ENCODE measurements around the gene WBP2.

Gene WBP2

DNA sequence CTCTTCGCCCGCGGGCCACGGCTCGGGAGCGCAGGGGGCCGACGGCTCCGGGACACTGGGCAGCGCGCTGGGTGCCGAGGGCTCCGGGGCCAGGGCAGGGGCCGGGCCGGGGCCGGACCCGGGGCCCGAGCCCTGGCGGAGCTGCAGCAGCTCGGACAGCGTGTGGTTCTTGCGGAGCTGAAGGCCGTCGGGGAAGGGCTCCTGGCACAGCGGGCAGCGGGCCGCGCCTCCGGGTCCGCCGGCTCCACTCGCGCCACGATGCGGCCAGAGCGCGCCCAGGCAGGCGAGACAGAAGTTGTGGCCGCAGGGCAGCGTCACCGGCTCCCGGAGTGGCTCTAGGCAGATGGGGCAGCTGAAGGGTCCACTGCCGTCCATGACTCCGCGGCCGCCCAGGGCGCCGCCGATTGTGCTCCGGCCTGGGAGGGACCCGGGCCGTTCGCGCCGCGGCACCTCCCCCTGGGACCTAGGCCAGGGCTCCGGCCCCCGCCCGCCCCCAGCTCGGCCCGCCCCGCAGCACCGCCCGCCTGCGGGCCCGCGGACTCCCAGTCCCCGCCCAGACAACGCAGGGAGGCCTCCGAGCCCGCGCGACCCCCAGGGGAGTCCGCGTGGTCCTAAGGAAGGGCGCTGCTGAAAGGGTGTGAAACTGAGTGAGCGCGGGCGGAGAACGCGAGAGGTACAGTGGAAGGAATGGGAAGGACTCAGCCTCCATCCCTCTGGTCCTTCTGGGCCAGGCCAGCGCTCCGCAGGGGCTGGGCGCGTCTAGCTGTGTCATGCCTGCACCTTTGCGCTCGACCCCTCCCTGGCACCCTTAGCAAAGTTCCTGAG lies 23.3 kb upstream of the WBP2 start, which contains the start of gene TRIM47:
TRIM47 (minus strand) TSS at position 408 of the 825 bp plus-strand sequence; CDS start at position 375, 33 bp downstream.
- Histone ChIP-seq H3K4me3 (ENCODE audit: control insufficient read depth in 1 of 7, extremely low read depth in 1 of 7, insufficient read depth in 4 of 7, low read depth in 2 of 7, low read length in 6 of 7) (peak within 1 kb of the TSS; percentile 39 to 83 (median 69)), H3K36me3 (ENCODE audit: control insufficient read depth in 4 of 4, insufficient read depth in 4 of 4, low read length in 3 of 4) (peaks cover 0 to 16% (median 7%) of the 10 kb centered on the region in 4 experiments), H3K9me3 (ENCODE audit: control extremely low read depth in 1 of 5, control insufficient read depth in 4 of 5, insufficient read depth in 2 of 5, low read depth in 1 of 5, low read length in 4 of 5) (no peaks in the 10 kb centered on the region), H3K4me1 (ENCODE audit: control extremely low read depth in 1 of 4, control insufficient read depth in 4 of 4, insufficient read depth in 4 of 4, low read length in 3 of 4) (peaks cover 0 to 49% (median 44%) of the 10 kb centered on the region in 4 experiments), H3K27me3 (replicated peaks in 2 of 5; ENCODE audit: control insufficient read depth in 4 of 5, insufficient read depth in 5 of 5, low read length in 4 of 5) (no peaks in the 10 kb centered on the region), H3K27ac (ENCODE audit: insufficient read depth in 1 of 2, low read depth in 1 of 2, low read length in 2 of 2, poor library complexity in 1 of 2, severe bottlenecking in 2 of 2) (no peak within 1 kb of the TSS)
- POLR2A ChIA-PET: interaction anchor here (0.7 to 2.5 kb wide), 5 partner anchors 18 to 114 kb away, joined by 3 to 17 read pairs (median 4); partner anchors contain the start of genes GALK1, TRIM65 and WBP2
- CTCF ChIA-PET: interaction anchor here (0.6 to 13.2 kb wide), 12 partner anchors 11 to 124 kb away, joined by 3 to 214 read pairs (median 4); partner anchors contain the start of genes GALK1, MRPL38, TRIM65 and UNC13D
- DNase-seq: peak; percentile 73 to 91 (median 84)
- WGBS (ENCODE audit: insufficient coverage): 1% methylated on average over 67 of the region's 87 CpGs

GRCh38 chr17:75877752-75878173 lies 22.6 kb upstream of the WBP2 start:
- no peaks in the 10 kb centered on the region for H3K9me3 ChIP-seq (ENCODE audit: control extremely low read depth in 1 of 5, control insufficient read depth in 4 of 5, insufficient read depth in 2 of 5, low read depth in 1 of 5, low read length in 4 of 5)
- H3K4me3 ChIP-seq (ENCODE audit: control insufficient read depth in 1 of 7, extremely low read depth in 1 of 7, insufficient read depth in 4 of 7, low read depth in 2 of 7, low read length in 6 of 7): peak overlapping the region; percentile 39 to 83 (median 69)
- H3K27ac ChIP-seq (ENCODE audit: insufficient read depth in 1 of 2, low read depth in 1 of 2, low read length in 2 of 2, poor library complexity in 1 of 2, severe bottlenecking in 2 of 2): no peak overlapping the region
- ChIA-PET POLR2A (interaction anchor here (1.1 to 2.5 kb wide), 5 partner anchors 19 to 101 kb away, joined by 4 to 17 read pairs (median 5); partner anchors contain the start of genes TRIM65, UNK and WBP2), CTCF (interaction anchor here (0.6 to 13.2 kb wide), 11 partner anchors 10 to 116 kb away, joined by 3 to 214 read pairs (median 3); partner anchors contain the start of genes GALK1, MRPL38, TRIM65 and UNC13D)
- H3K4me1 ChIP-seq (ENCODE audit: control extremely low read depth in 1 of 4, control insufficient read depth in 4 of 4, insufficient read depth in 4 of 4, low read length in 3 of 4): peaks cover 0 to 55% (median 47%) of the 10 kb centered on the region in 4 experiments
- peak; percentile 69 to 84 (median 80) for DNase-seq
- H3K27me3 ChIP-seq (replicated peaks in 2 of 5; ENCODE audit: control insufficient read depth in 4 of 5, insufficient read depth in 5 of 5, low read length in 4 of 5): no peaks in the 10 kb centered on the region
- peaks cover 0 to 16% (median 7%) of the 10 kb centered on the region in 4 experiments for H3K36me3 ChIP-seq (ENCODE audit: control insufficient read depth in 4 of 4, insufficient read depth in 4 of 4, low read length in 3 of 4)
- WGBS (ENCODE audit: insufficient coverage): under 1% methylated on average over 52 of the region's 56 CpGs

- H3K4me1 ChIP-seq (ENCODE audit: control extremely low read depth in 1 of 4, control insufficient read depth in 4 of 4, insufficient read depth in 4 of 4, low read length in 3 of 4): peaks cover 0 to 61% (median 53%) of the 10 kb centered on the region in 4 experiments
- no peaks in the 10 kb centered on the region for H3K9me3 ChIP-seq (ENCODE audit: control extremely low read depth in 1 of 5, control insufficient read depth in 4 of 5, insufficient read depth in 2 of 5, low read depth in 1 of 5, low read length in 4 of 5)
- H3K27me3 ChIP-seq (replicated peaks in 2 of 5; ENCODE audit: control insufficient read depth in 4 of 5, insufficient read depth in 5 of 5, low read length in 4 of 5): no peaks in the 10 kb centered on the region
- H3K27ac ChIP-seq (ENCODE audit: insufficient read depth in 1 of 2, low read depth in 1 of 2, low read length in 2 of 2, poor library complexity in 1 of 2, severe bottlenecking in 2 of 2): no peak overlapping the region
- peaks cover 0 to 16% (median 7%) of the 10 kb centered on the region in 4 experiments for H3K36me3 ChIP-seq (ENCODE audit: control insufficient read depth in 4 of 4, insufficient read depth in 4 of 4, low read length in 3 of 4)
- POLR2A ChIA-PET: interaction anchor here (0.7 to 2.5 kb wide), 7 partner anchors 18 to 101 kb away, joined by 3 to 17 read pairs (median 4); partner anchors contain the start of genes TRIM65, UNK and WBP2
- DNase-seq: peak in 1 of 3 donors; percentile 14
- H3K4me3 ChIP-seq (ENCODE audit: control insufficient read depth in 1 of 7, extremely low read depth in 1 of 7, insufficient read depth in 4 of 7, low read depth in 2 of 7, low read length in 6 of 7): peak overlapping the region; percentile 39 to 83 (median 69)
- 14% methylated on average over 31 of the region's 41 CpGs for WGBS (ENCODE audit: insufficient coverage)
- CTCF ChIA-PET: interaction anchor here (0.8 to 13.2 kb wide), 9 partner anchors 9 to 112 kb away, joined by 3 to 214 read pairs (median 4); partner anchors contain the start of genes GALK1, MRPL38, TRIM65 and UNC13D
Measured at GRCh38 chr17:75876938-75877751, 22.0 kb upstream of the WBP2 start.

- POLR2A ChIA-PET: interaction anchor here (0.5 to 1.3 kb wide), 6 partner anchors 12 to 224 kb away, joined by 3 to 6 read pairs (median 3); partner anchors contain the start of genes UNK and WBP2
Measured at GRCh38 chr17:75876190-75876937, 21.2 kb upstream of the WBP2 start.

DNA sequence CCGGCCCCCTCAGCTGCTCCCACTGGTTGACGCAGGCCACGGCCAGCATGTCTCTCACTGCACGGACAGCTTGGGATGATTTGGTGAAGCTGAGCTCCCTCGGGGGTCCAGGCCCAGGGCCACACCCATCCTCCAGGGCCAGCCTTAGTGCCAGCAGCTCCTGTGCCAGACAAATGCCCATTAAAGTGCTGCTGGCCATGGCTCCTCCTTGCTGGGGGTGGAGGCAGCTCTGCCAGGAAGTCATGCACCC lies 20.7 kb upstream of the WBP2 start:
- Histone ChIP-seq H3K27ac (ENCODE audit: insufficient read depth in 1 of 2, low read depth in 1 of 2, low read length in 2 of 2, poor library complexity in 1 of 2, severe bottlenecking in 2 of 2) (no peak overlapping the region), H3K27me3 (replicated peaks in 2 of 5; ENCODE audit: control insufficient read depth in 4 of 5, insufficient read depth in 5 of 5, low read length in 4 of 5) (no peaks in the 10 kb centered on the region), H3K4me1 (ENCODE audit: control extremely low read depth in 1 of 4, control insufficient read depth in 4 of 4, insufficient read depth in 4 of 4, low read length in 3 of 4) (peaks cover 0 to 63% (median 53%) of the 10 kb centered on the region in 4 experiments), H3K4me3 (ENCODE audit: control insufficient read depth in 1 of 7, extremely low read depth in 1 of 7, insufficient read depth in 4 of 7, low read depth in 2 of 7, low read length in 6 of 7) (peak overlapping the region in 4 of 7 experiments; percentile 51 to 83 (median 70)), H3K9me3 (ENCODE audit: control extremely low read depth in 1 of 5, control insufficient read depth in 4 of 5, insufficient read depth in 2 of 5, low read depth in 1 of 5, low read length in 4 of 5) (no peaks in the 10 kb centered on the region), H3K36me3 (ENCODE audit: control insufficient read depth in 4 of 4, insufficient read depth in 4 of 4, low read length in 3 of 4) (peaks cover 0 to 16% (median 7%) of the 10 kb centered on the region in 4 experiments)
- POLR2A ChIA-PET: interaction anchor here (0.6 to 1.3 kb wide), 4 partner anchors 15 to 224 kb away, joined by 3 to 4 read pairs (median 3); partner anchors contain the start of gene WBP2
- CTCF ChIA-PET: interaction anchor here (0.9 to 13.2 kb wide), 9 partner anchors 9 to 181 kb away, joined by 3 to 214 read pairs (median 4); partner anchors contain the start of genes TRIM65, UNC13D and WBP2
- no peak for DNase-seq
- 49% methylated on average over 5 of the region's 5 CpGs for WGBS (ENCODE audit: insufficient coverage)

More at GRCh38 chr17:75876190-75876937, 21.2 kb upstream of the WBP2 start:
- Histone ChIP-seq H3K36me3 (ENCODE audit: control insufficient read depth in 4 of 4, insufficient read depth in 4 of 4, low read length in 3 of 4) (peaks cover 0 to 16% (median 7%) of the 10 kb centered on the region in 4 experiments), H3K4me3 (ENCODE audit: control insufficient read depth in 1 of 7, extremely low read depth in 1 of 7, insufficient read depth in 4 of 7, low read depth in 2 of 7, low read length in 6 of 7) (peak overlapping the region in 5 of 7 experiments; percentile 15 to 83 (median 72)), H3K27me3 (replicated peaks in 2 of 5; ENCODE audit: control insufficient read depth in 4 of 5, insufficient read depth in 5 of 5, low read length in 4 of 5) (no peaks in the 10 kb centered on the region), H3K27ac (ENCODE audit: insufficient read depth in 1 of 2, low read depth in 1 of 2, low read length in 2 of 2, poor library complexity in 1 of 2, severe bottlenecking in 2 of 2) (no peak overlapping the region), H3K9me3 (ENCODE audit: control extremely low read depth in 1 of 5, control insufficient read depth in 4 of 5, insufficient read depth in 2 of 5, low read depth in 1 of 5, low read length in 4 of 5) (no peaks in the 10 kb centered on the region), H3K4me1 (ENCODE audit: control extremely low read depth in 1 of 4, control insufficient read depth in 4 of 4, insufficient read depth in 4 of 4, low read length in 3 of 4) (peaks cover 0 to 63% (median 53%) of the 10 kb centered on the region in 4 experiments)
- DNase-seq: peak; percentile 75 to 91 (median 86)
- CTCF ChIA-PET: interaction anchor here (0.9 to 13.2 kb wide), 10 partner anchors 9 to 181 kb away, joined by 3 to 214 read pairs (median 6); partner anchors contain the start of genes GALK1, TRIM65, UNC13D and WBP2
- WGBS (ENCODE audit: insufficient coverage): 19% methylated on average over 24 of the region's 26 CpGs

Measured in common myeloid progenitor, CD34-positive (primary cell).